Measurements from ENCODE around the gene FBXO36. TPM values are rescaled to one million over a fixed set of nuclear protein-coding genes. Genes with fewer than 3 reads are reported as not detected.

Gene FBXO36
- total RNA-seq, 1 donor, result 3.5 TPM

GRCh38 chr2:230023313-230023712 is 101.0 kb downstream of the FBXO36 start:
- DNase-seq (ENCODE audit: low read depth), result no peak
- H3K4me3 ChIP-seq (ENCODE audit: low read depth, low read length), result no peak overlapping the region
- no peak for TF ChIP-seq CTCF (IDR thresholded peaks at IDR 0.05; ENCODE audit: insufficient read depth, low read depth, low read length)

- TF ChIP-seq CTCF (IDR thresholded peaks at IDR 0.05; ENCODE audit: insufficient read depth, low read depth, low read length), result no peak
- no peak for DNase-seq (ENCODE audit: low read depth)
- no peak overlapping the region for H3K4me3 ChIP-seq (ENCODE audit: low read depth, low read length)
Observed at GRCh38 chr2:230042195-230042594, 119.9 kb downstream of the FBXO36 start.

DNA sequence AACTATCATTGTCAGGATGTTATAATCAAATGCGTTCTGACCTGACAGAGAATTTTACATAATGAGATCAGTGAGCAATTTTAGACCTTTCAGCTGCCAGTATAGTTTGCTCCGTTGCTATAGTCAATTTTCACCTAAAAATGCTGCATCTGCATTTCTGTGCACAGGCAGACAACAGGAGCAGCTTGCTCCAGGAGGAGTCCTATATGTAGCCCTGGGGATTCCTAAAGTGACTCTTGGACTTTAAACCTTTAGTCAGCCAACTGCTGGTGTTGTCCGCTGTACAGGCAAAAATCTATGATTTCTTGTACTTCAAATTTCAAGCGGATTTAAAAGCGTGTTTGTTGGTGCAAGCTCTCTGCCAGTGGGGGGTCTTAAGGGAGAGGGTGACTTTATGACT is 120.7 kb downstream of the FBXO36 start:
- H3K4me3 ChIP-seq (ENCODE audit: low read depth, low read length), result no peak overlapping the region
- TF ChIP-seq CTCF (IDR thresholded peaks at IDR 0.05; ENCODE audit: insufficient read depth, low read depth, low read length), result no peak
- DNase-seq (ENCODE audit: low read depth), result no peak

DNA sequence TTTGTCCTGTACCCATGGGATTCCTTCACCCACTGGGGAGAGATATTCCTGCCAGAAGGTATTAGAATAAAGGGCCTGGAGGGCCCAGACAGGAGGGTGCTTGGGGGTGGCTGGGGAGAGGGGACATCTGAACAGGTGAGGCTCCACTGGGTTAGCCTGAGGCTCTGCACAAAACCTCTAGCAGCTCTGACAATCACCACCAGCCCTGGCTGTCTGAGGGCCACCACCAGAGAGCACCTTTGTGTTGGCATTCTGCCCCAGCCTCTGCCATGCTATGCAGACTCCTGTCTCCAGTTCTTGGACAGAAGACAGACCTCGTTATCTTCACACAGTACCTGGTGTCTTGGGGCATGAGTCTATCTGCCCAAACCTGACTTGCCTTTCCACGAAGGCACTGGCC is 121.2 kb downstream of the FBXO36 start:
- H3K4me3 ChIP-seq (ENCODE audit: low read depth, low read length), result no peak overlapping the region
- no peak for DNase-seq (ENCODE audit: low read depth)
- TF ChIP-seq CTCF (IDR thresholded peaks at IDR 0.05; ENCODE audit: insufficient read depth, low read depth, low read length), result no peak

- no peak for DNase-seq (ENCODE audit: low read depth)
- no peak for TF ChIP-seq CTCF (IDR thresholded peaks at IDR 0.05; ENCODE audit: insufficient read depth, low read depth, low read length)
- no peak overlapping the region for H3K4me3 ChIP-seq (ENCODE audit: low read depth, low read length)
Observed at GRCh38 chr2:230046491-230046890, 124.2 kb downstream of the FBXO36 start.

DNA sequence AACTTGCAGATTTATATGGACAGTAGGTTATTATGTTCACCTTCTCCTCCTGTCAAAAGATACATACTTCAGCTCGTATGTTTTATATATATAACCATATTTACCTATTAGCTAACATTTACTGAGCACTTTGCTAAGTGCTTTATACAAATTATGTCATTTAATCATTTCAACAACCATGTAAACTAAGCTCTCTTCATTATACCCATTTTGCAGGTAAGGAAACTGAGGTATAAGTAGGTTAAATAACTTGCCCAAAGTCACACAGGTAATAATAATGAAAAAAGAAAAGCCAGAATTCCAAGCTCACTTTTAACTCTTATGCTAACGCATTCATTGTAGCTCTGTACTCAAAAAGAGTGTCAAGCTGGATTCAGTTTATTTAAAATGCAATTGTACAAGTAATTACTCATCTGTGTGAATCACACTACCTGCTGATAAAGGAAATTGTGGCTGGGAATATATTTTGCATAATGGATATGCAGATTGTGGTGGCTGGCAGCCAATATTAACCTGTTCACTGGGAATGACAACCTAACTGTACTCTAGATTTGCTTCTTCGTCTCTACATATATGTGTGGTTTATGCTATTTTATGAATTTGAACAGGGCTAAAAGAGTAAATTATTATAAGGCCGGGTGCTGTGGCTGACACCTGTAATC is 125.8 kb downstream of the FBXO36 start:
- no peak for DNase-seq (ENCODE audit: low read depth)

More for the DNA sequence above, 125.8 kb downstream of the FBXO36 start:
- no peak overlapping the region for H3K4me3 ChIP-seq (ENCODE audit: low read depth, low read length)
- TF ChIP-seq CTCF (IDR thresholded peaks at IDR 0.05; ENCODE audit: insufficient read depth, low read depth, low read length), result no peak
